Hematopoietic multipotent progenitor cell treated with erythropoietin and hydrocortisone succinate and interleukin-3 and kit ligand, for 4 days (in vitro differentiated cells): ENCODE measurements around the gene STX3.
"Not testable (repeated sequence)": the region's sequence is repeated elsewhere in the genome, so short reads cannot be mapped to it uniquely, and the experiment has no call there.

Experiments used
- DNase-seq: peaks from one replicate; pipeline ENCODE4 v3.0.0-alpha.2; 2015

The STX3 gene

DNA sequence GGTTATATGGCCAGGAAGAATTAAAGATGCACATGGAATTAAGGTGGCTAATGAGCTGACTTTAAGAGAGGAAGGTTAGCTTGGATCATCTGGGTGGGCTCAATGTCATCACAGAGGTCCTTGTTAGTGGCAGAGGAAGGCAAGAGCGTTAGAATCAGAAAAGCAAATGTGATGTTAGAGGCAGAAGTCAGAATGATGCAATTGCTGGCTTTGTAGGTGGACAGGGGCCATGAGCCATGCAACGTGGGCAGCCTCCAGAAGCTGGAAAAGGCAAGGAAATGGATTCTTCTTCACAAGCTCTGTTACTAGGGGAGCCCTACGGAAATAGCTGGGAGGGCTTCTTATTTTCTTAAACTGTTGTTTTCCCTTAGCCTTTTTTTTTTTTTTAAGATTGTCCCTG lies 92.5 kb downstream of the STX3 start:
- no peak for DNase-seq

DNA sequence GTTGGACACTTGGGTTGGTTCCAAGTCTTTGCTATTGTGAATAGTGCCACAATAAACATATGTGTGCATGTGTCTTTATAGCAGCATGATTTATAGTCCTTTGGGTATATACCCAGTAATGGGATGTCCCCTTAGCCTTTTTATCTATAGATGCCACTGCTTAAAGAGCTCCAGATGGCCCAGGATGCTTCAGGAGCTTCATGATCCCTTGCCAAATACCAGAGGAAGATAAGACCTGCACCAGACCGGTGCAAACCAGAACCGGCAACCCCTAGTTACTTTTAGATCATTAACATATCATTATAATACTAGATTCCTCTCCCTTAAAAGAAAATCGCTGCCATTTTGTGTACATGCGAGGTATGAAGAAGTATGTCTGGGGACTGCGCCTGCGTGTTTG lies 93.3 kb downstream of the STX3 start:
- not testable (repeated sequence) for DNase-seq

GRCh38 chr11:59849129-59849528 lies 94.0 kb downstream of the STX3 start:
- DNase-seq: no peak

DNA sequence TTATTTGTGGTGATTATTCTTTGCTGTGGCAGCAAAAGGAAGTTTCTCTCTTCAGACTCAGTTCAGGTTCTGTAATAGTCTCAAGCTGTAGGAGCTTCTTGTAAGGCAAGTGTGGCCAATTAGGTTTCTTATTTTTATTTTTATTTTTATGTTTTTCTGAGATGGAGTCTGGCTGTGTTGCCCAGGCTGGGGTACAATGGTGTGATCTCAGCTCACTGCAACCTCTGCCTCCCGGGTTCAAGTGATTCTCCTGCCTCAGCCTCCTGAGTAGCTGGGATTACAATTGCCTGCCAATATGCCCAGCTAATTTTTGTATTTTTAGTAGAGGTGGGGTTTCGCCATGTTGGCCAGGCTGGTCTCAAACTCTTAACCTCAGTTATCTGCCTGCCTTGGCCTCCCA lies 94.4 kb downstream of the STX3 start:
- DNase-seq: not testable (repeated sequence)

GRCh38 chr11:59851416-59851815 lies 96.2 kb downstream of the STX3 start:
- not testable (repeated sequence) for DNase-seq

- peak; percentile 30 for DNase-seq
Measured at GRCh38 chr11:59854871-59855270, 99.7 kb downstream of the STX3 start.
